ENCODE data around the gene EFCAB10.

DNA sequence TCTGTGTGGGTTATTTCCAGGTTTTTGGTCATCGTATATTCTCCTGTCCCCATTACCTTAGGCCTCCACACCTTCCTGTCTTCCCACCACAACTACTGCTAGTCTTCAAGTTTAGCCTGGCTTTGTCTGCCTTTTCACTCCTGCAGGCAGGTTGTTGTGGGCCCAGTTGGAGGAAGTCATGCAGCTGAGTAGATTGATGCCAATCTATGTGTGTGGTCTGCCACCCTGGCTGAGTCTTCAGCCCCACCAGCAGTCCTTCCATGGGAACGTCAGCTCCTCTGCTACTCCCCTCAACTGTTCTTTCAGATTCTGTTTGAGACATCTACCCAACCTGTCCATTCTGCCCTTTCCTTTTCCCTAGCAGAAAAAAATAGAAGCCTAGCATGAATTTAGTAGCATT lies 43.0 kb downstream of the EFCAB10 start:
- TF ChIP-seq, protein P1, sequence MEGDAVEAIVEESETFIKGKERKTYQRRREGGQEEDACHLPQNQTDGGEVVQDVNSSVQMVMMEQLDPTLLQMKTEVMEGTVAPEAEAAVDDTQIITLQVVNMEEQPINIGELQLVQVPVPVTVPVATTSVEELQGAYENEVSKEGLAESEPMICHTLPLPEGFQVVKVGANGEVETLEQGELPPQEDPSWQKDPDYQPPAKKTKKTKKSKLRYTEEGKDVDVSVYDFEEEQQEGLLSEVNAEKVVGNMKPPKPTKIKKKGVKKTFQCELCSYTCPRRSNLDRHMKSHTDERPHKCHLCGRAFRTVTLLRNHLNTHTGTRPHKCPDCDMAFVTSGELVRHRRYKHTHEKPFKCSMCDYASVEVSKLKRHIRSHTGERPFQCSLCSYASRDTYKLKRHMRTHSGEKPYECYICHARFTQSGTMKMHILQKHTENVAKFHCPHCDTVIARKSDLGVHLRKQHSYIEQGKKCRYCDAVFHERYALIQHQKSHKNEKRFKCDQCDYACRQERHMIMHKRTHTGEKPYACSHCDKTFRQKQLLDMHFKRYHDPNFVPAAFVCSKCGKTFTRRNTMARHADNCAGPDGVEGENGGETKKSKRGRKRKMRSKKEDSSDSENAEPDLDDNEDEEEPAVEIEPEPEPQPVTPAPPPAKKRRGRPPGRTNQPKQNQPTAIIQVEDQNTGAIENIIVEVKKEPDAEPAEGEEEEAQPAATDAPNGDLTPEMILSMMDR (IDR thresholded peaks at IDR 0.05) = no peak
- TF ChIP-seq POLR2A (IDR thresholded peaks at IDR 0.05) = no peak

Data from breast epithelium (tissue), 3 donors.